GM12865 (cell line): ENCODE data around the gene CEPT1.
A peak's percentile ranks its signal among the peaks of the same experiment; 100 is the strongest.

ENCODE experiments used
- DNase-seq: peaks from one replicate; pipeline ENCODE4 v3.0.0; 2010; ENCODE audit warnings: low read depth
- H3K4me3 ChIP-seq: 2 replicates; pipeline ENCODE4 v1.5.1; 2011; ENCODE audit warnings: mild to moderate bottlenecking, low read depth, low read length, control low read depth
- TF ChIP-seq, protein P1 (sequence below): IDR thresholded peaks from 2 replicates; pipeline ENCODE4 v1.5.1; 2011; ENCODE audit warnings: low read length, control low read depth, low read depth, inconsistent platforms; ENCODE audit not compliant: insufficient read depth; ENCODE audit errors: missing control alignments

The CEPT1 gene

DNA sequence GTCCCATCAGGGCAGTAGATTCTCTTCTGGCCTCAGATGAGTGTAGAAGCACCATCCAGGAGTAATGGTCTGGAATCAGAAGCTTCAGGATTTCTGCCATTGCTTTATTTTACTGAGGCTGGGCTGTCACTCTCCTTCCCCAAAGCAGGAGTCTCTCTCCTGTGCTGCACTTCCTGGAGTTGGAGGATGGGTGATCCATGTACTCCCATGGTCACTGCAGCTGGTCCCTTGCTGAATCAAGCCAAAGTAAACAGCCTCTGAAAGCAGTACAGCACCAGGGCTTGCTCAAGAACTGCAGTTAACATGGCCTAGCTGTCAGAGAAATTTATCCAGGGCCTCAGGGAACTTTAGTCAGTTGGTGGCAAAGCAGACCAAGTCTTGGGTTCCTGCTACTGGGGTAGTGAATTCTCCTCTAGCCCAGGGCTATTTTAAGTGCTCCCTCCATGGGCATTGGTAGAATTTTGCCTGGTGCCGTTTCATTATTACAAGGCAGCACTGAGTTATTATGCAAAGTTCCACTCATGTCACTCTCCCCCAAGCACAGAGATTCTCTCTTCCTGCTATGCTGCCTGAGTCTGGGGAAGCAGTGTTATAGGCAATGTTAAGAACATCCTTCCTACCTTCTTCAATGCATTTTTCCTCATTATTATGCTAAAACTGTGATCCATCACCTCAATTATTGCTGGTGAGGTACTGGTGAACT, 29.7 kb upstream of the CEPT1 start:
- TF ChIP-seq, protein P1, sequence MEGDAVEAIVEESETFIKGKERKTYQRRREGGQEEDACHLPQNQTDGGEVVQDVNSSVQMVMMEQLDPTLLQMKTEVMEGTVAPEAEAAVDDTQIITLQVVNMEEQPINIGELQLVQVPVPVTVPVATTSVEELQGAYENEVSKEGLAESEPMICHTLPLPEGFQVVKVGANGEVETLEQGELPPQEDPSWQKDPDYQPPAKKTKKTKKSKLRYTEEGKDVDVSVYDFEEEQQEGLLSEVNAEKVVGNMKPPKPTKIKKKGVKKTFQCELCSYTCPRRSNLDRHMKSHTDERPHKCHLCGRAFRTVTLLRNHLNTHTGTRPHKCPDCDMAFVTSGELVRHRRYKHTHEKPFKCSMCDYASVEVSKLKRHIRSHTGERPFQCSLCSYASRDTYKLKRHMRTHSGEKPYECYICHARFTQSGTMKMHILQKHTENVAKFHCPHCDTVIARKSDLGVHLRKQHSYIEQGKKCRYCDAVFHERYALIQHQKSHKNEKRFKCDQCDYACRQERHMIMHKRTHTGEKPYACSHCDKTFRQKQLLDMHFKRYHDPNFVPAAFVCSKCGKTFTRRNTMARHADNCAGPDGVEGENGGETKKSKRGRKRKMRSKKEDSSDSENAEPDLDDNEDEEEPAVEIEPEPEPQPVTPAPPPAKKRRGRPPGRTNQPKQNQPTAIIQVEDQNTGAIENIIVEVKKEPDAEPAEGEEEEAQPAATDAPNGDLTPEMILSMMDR = no peak
- no peak overlapping the region for H3K4me3 ChIP-seq
- no peak for DNase-seq

DNA sequence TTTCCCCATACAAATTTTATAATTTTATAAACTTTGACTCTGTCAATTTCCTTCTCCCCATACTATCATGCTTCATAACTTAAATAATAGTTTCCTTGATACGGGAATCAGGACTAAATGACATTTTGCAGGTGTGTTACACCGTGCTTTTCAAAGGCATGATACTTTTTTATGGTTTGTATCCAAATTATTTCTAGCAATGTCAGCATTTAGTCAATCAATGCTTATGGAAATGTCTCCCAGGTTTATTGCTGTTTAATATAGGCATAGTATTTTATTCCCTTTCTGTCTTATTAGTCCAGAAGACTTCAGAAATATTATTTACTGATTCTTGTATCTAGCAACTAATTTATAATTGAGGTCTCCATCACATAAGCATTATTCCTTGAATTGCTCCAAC, 23.5 kb upstream of the CEPT1 start:
- no peak overlapping the region for H3K4me3 ChIP-seq
- TF ChIP-seq, protein P1 = no peak
- no peak for DNase-seq

GRCh38 chr1:111126354-111126753, 13.7 kb upstream of the CEPT1 start:
- H3K4me3 ChIP-seq = no peak overlapping the region
- TF ChIP-seq, protein P1 = no peak
- no peak for DNase-seq

GRCh38 chr1:111127923-111128643, 11.9 kb upstream of the CEPT1 start:
- TF ChIP-seq, protein P1 = no peak
- peak; percentile 81 for DNase-seq
- peak overlapping the region; percentile 45 for H3K4me3 ChIP-seq

DNA sequence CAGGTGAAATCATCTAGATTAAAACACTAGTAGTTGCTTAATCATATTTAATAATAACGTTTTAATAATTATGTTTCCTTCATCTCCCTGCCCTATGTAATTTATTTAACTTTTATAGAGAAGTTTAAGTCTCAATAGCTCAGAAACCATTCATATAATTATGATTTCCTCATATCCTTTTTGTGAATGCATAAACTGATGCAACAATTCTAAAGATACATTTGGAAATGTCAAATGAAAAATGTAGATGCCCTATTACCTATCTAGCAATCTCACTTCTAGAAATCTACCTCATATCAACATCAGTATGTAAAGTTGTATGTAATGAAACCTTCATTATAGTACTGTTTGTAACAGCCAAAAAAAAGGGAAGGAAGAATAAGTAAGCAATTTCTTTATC, 10.6 kb upstream of the CEPT1 start:
- DNase-seq = no peak
- no peak overlapping the region; the same call in 1 of the 2 replicates for H3K4me3 ChIP-seq
- TF ChIP-seq, protein P1 = no peak

- DNase-seq = no peak
- TF ChIP-seq, protein P1 = no peak
- no peak overlapping the region for H3K4me3 ChIP-seq
These were observed 8.3 kb upstream of the CEPT1 start for GRCh38 chr1:111131693-111132092.
